ENCODE data around the gene BAK1.
"Not testable (repeated sequence)": the region's sequence is repeated elsewhere in the genome, so short reads cannot be mapped to it uniquely, and the experiment has no call there.

The BAK1 gene

DNA sequence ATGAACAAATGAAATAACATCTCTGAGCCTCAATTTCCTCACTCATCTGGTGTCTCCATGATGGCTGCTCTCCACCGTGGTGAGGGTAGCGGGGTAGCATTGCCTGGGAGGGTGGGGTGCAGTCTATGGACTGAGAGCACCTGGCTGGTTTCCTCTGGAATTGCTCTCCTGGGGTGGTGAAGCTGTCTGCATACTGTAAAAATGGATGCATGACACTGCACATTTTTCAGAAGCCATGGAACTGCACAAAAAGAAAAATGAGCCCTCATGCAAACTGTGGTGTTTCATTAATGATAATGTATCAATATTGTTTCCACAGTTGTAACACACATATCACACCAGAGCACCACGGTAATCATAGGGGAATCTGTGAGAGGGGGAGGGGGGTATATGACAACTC lies 28.9 kb upstream of the BAK1 start:
- FAIRE-seq: no peak
- no peak for DNase-seq (ENCODE audit: insufficient read length, low spot score)

DNA sequence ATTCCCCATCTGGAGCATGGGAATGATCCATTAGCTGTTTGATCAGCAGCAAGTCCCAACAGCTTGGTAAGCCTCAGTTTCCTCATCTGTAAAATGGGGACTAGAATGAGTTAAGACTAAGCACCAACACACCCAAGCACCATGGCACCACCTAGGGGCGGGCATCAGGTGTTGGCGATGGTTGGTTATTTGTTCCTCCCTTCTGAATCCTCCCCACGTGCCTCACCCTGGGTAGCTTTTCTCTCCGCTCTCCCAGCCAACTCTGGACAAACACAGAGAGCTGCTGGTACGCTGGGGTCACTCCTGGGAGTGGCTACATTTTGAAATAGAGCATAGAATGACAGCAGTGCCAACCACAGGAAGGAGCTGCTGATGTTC lies 27.7 kb upstream of the BAK1 start:
- no peak for DNase-seq (ENCODE audit: insufficient read length, low spot score)
- FAIRE-seq: peak; percentile 23

DNA sequence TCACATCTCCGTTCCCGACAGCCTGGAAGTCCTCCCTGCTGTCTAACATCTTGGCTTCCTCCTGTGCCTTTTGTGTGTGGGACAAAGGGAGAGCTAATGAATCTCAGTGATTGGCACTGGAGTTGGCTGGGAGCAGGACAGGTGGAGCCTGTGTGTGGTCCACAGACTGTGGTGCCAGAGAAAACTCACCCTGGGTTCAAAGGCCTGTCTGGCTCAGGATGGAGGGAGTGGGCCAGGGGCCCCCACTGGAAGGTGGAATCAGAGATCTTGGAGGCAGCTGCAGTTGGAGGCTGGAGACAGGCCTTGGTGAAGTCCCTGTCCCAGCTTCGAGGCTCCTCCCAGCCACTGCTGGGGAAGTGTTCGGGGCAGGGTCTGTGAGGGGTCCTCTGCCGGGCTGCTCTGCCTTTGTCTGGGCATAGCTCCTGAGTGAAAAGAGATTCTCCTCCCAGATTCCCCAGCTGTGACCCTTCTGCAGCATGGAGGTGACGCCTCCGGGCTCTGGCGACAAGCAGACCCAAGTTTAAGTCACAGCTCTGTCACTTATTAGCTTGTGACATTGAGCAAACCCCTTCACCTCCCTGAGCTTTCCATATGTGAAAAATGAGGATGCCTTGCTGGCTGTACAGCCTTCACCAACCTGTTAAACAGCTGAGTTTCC lies 27.2 kb upstream of the BAK1 start:
- DNase-seq (ENCODE audit: insufficient read length, low spot score) (no peak), FAIRE-seq (no peak)

DNA sequence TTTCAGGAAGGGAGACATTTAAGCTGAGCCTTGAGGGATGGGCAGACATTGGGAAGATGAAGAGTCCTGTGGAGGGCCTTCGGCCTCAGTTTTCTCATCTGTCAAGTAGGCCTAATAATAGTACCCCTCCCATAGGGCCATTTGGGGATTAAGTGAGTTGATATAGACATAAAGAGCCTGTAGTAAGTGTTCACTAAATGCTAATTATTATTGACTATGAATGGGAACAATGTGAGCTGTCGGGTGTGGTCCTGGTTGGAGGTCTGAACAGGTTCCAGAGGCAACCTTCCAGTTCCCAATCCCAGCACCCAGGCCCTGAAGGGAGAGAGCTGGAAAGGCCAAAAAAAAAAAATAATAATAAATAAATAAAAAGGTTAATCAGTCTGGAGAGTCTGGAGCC lies 26.6 kb upstream of the BAK1 start:
- no peak for FAIRE-seq
- no peak for DNase-seq (ENCODE audit: insufficient read length, low spot score)

DNA sequence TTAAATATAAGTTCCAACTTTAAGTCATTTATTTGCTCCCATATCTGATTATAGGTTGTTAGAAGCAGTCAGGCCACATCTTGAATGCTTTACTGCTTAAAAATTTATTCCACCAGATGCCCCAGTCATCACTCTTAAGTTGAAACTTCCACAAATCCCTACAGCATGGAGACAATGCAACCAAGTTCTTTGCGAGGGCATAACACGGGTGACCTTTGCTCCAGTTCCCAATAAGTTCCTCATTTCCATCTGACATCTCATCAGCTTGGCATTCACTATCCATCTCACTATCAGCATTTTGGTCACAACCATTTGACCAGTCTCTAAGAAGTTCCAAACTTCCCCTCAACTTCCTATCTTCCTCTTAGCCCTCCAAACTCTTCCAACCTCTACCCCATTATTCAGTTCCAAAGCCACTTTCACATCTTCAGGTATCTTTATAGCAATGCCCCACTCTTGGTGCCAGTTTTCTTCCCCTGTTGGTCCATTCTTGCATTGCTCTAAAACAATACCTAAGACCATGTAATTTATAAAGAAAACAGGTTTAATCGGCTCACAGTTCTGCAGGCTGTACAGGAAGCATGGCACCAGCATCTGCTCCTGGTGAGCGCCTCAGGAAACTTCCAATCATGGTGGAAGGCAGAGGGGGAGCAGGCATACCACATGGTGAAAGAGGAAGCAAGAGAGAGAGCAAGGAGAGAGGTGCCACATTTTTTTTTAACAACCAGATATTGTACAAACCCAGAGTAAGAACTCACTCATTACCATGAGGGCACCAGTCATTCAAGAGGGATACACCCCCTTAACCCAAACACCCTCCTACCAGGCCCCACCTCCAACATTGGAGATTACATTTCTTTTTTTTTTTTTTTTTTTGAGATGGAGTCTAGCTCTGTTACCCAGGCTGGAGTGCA lies 25.1 kb upstream of the BAK1 start:
- DNase-seq (ENCODE audit: insufficient read length, low spot score) (no peak), FAIRE-seq (no peak)

DNA sequence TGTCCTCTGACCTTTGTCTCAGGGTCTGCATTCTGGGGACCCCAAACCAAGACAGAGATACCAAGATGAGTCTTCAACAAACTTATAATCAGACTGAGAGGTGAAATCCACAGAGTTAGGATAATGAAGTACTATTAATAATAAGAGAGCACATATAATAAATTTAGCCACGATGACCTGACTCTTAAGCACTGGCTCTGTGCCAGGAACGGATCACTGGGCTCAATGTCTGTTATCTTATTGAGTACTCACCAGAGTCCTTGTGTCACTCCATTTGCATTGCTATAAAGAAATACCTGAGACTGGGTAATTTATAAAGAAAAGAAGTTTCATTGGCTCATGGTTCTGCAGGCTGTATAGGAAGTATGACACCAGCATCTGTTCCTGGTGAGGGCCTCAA lies 22.1 kb upstream of the BAK1 start:
- DNase-seq (ENCODE audit: insufficient read length, low spot score): no peak
- FAIRE-seq: no peak

DNA sequence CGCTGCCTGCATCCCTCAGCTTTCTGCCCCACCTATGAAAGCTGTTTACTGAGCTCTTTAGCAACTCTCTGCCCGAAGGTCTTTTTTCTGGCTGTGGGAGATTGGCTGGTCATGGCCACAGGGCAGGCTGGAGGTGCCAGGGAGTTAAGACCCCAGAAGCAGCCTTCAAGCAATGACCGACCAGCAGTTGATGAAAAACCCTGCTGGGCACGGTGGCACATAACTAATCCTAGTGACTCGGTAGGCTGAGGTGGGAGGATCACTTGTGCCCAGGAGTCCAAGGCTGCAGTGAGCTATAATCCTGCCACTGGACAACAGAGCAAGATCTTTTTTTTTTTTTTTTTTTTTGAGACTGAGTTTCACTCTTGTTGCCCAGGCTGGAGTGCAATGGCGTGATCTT lies 20.7 kb upstream of the BAK1 start:
- FAIRE-seq (no peak), DNase-seq (ENCODE audit: insufficient read length, low spot score) (no peak)

DNA sequence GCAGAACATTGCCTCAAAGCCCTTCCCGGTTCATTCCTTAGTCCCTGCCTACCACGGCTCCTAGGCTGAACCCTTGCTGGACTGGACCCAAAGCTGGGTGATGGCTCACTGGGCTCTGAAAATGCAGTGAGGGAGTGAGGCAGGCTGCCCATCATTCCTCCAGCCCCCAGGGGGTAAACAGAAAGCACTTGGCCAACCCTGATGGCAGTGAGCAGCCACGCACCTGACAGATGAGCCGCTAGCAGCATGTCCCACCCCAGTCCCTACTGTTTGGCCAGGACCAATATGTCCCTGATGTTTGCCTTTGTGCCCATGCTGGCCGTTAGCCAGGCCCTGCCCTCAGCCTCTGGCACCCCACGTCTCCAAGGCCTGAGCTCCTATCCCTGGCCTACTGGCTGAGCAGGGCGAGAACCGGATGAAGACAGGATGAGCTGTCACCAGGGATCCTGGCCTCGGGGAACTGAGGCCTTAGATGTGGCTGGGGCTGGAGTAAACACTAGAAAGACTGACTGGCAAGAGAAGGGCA lies 19.4 kb upstream of the BAK1 start:
- FAIRE-seq (no peak), DNase-seq (ENCODE audit: insufficient read length, low spot score) (no peak)

DNA sequence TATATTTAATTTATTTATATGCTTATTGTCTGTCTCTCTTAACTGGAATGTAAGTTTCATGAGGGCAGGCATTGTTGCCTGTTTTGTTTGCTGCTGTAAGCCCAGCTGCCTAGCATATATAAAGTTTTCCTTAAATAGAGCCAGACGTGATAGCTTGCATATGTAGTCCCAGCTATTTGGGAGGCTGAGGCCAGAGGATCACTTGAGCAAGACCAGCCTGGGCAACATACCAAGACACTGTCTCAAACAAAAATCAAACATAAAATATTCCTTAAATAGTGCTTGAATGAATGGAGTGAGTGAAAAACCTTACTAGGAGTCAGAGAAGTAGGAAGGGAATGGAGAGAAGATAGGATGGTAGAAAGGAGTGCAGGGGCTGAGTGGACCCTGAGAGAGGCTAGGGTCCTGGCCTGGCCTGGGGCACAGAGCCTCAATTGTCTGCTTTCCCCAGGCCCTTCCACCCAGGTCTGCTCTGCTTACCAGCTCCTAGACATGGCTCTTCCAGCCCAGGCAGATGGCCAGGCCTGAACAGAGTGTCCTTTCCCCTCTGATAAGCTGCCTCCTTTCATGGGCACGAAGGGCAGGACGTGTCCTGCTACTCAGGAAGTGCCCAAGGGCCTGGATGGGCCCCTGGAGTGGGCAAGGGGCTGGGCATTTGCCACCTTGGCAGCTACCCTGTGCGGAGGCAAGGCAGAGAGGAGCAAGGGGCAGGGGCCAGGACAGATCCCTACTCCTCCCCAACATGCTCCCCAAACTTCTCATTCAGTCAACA lies 17.7 kb upstream of the BAK1 start:
- no peak for DNase-seq (ENCODE audit: insufficient read length, low spot score)
- FAIRE-seq: no peak

DNA sequence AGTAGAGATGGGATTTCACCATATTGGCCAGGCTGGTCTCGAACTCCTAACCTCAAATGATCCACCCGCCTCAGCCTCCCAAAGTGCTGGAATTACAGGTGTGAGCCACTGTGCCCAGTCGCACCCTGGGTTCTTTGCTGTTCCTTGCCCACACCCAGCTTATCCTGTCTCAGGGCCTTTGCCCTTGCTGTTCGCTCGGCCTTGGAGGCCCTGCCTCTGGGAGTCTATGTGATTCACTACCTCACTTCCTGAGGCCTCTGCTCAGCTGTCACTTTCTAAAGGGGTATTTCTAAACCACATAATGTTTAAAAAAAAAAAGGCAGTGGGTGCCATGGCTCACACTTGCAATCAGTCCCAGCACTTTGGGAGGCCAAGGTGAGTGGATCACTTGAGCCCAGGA lies 16.8 kb upstream of the BAK1 start:
- FAIRE-seq; DNase-seq (ENCODE audit: insufficient read length, low spot score): not testable (repeated sequence)

DNA sequence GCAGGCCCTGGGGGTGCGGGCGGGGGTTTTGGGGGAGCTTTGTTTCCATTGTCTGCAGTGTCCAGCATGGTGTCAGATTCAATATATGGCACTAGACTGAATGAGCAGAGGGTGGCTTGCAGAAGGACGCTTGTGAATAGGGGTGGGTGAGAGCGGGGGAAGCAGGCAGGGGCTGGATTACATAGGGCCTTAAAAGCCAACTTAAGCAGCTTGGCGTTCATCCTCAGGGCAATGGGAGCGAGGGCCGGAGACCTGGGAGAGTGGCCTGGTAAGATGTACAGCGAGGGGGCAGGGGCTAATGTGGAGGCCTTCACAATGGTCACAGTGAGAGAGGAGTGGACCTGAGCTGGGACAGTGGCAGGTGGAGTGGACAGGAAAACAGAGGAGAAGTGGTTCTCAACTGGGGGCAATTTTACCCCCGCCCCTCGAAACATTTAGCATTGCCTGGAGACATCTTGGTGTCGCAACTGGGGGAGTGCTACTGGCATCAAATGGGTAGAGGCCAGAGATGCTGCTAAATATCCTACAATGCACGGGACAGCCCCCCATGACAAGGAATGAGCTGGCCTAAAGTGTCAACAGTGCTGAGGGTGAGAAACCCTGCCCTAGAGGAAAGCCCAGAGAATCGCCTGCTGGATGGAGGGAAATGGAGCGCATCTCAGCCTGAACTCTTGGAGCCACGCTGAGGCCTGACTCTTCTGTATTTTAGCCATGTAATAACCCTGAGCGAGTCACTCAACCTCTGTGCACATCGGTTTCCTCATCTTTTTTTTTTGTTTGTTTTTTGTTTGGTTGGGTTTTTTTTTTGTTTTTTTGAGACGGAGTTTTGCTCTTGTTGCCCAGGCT lies 15.1 kb upstream of the BAK1 start:
- no peak for DNase-seq (ENCODE audit: insufficient read length, low spot score)
- FAIRE-seq: no peak

DNA sequence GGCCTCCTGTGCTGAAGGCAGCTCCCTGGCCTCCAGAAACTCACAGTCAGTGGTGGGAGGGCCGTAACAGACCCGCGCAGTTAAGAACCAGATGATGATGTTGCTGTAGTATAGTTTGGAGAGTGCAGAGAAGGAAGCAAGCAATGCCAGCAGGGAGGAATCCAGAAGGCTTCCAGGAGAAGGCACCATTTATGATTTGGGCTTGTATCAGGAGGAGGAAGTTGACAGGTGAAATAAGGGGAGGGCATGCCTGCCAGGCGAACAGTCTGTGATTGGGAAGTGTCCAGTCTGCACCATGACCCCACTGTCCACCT lies 13.3 kb upstream of the BAK1 start:
- FAIRE-seq (no peak), DNase-seq (ENCODE audit: insufficient read length, low spot score) (no peak)

DNA sequence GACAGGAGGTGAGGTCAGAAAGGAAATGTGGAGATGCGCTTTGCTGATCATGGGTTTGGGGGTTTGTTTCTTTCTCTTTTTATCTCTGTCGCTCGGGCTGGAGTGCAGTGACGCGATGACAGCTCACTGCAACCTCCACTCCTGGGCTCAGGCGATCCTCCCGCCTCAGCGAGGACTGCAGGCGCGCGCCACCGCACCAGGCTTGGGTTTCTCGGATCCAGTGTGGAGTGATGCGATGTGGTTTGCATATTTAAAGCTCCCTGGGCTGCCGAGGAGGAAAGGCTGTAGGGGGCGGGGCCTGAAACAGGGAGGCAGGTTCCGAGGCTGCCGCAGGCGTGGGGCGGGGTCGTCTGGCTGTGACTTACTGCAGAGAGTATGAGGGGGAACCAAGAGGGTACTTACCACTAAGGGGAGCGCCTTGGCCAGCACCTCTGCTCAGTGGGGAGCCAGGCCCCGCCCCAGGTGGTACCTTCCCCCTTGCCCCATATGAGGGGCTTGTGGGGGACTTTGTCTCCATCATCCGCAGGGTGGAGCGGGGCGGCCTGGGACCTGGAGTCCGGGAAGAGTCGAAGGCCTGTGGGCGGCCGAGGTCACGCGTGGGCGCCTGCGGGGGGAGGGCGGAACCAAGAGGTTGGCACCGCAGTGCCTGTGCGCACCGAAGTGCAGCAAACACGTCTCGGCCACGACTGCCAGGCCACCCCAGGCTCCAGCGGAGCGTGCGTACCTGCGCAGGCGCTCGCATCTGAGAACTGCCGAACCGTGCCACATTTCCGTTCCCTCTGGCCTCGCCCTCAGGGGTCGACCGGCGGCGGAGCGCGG lies 12.7 kb upstream of the BAK1 start:
- FAIRE-seq (peak; percentile 92), DNase-seq (ENCODE audit: insufficient read length, low spot score) (peak; percentile 59)

DNA sequence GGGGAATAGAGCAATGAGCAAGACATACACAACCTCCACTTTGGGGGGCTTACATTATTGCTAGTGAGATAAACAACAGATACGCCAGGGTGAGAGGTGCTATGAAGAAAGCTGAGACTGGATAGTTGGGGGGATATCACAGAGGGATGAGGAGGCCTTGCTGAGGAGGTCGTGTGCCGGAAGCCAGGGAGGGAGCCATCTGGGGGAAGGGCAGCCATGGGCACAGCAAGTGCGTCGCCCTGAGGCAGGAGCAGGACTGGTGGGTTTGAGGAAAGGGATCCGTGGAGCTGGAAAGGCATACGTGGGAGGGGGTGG lies 12.2 kb upstream of the BAK1 start:
- FAIRE-seq: no peak
- no peak for DNase-seq (ENCODE audit: insufficient read length, low spot score)

DNA sequence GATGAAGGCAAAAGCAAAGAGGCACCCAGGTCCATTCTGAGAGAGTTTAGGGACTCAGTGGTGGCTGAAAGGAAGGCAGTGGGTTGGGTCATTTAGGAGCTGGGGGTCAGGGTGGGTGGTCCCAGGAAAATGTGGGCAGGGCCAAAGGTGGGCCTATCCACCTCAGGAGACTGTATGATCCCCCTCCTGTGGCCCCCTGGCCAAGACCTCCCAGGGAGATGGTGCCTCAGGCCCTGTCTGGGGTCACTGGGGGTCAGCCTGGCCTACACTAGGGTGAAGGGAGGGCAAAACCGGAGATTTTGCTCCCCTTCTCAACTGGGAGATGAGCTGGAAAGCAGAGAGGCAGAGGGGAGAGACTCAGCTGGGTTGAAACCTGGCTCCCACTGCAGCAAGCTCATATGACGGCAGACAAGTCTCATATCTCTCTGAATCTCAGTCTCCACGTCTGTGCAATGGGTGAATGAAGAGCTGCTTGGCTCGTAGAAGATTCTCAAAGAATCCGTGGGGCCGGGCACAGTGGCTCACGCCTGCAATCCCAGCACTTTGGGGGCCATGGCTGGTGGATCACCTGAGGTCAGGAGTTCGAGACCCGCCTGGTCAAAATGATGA lies 11.5 kb upstream of the BAK1 start:
- FAIRE-seq: no peak
- DNase-seq (ENCODE audit: insufficient read length, low spot score): no peak

DNA sequence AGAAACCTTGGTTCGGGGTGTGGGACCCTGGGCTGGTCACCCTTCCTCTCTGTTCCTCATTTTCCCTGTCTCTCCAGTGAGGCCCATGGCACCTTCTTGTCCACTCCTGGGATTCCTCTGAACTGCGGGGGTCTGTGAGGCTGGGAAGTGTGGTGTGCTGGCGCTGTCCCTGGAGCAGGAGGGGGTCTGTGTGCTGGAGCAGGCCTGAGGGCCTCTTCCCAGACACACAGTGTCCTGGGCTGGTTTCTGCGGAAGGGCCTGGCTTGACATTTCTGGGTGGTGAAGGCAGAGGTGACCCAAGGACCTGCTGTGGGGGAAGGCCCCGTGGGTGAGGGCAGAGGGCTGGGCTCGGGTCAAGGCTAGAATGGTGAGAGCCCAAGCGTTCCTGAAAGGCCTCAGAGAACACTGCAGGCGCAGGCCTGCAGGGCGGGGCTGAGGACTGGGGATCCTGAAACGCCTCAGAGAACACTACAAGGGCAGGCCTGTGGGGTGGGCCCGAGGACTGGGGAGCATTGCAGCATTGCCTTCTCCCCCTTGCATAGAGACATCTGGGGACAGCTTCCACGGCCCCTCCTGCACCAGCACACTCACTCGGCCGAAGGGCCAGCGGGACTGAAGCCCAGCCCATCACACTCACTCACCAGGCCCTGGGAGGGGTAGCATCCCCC lies 10.6 kb upstream of the BAK1 start:
- FAIRE-seq (peak; percentile 8), DNase-seq (ENCODE audit: insufficient read length, low spot score) (no peak)

DNA sequence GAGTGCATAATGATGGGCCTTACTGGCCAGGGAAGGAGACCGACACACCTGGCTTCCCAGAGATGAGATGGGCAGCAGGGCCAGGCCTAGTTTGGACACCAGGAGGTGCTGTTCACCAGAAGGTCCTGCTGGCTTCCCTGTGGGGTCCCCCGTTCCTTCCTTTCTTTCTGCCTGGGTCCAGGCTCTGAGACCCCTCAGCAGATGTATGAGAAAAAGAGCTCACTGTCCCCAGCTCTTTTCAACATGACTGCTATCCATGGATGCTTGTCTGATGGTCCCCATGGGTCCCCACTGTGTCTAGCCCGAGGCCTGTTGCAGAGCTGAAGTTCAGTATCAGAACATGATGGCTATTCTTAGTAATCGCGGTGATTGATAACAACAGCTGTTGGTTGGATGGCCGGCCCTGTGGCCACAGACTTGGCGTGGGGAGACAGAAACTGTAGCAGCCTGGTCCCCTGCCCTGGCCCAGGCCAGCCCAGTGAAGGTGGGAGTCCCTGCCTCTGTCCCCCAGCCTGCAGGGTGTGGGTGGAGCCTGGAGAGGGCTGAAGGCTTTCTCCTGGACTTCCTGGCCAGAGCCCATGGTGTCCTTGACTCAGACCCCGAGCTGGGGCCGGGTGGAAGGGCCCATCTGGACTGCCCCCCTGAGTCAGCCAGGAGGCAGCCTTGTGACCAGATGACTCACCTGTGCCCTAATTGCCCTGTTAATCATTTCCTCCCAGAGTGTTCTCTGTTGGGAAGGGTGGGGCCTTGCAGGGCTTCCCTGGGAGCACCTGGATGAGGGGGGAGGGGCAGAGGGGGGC lies 9.9 kb upstream of the BAK1 start:
- FAIRE-seq: peak; percentile 68

DNA sequence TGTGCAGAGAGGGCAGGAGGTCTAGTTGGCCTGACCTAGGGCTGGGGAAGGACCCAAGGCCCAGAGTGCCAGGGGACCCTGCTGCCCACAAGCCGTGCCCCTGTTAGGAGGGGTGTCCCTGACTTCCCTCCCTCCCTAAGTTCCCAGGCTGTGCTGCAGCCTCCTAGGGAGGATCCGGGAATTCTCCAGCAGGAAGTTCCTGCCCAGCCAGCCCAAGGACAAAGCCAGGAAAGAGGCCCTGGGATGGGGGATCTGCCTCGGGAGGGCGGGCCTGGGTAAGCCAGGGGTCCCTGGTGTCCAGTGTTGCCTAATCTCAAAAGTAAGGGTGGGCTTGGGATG lies 9.3 kb upstream of the BAK1 start:
- DNase-seq (ENCODE audit: insufficient read length, low spot score): no peak
- FAIRE-seq: no peak

More for the DNA sequence above, 9.9 kb upstream of the BAK1 start:
- DNase-seq (ENCODE audit: insufficient read length, low spot score): peak; percentile 36
